GM12801 (cell line): ENCODE data around the gene DEDD.

ENCODE experiments used
- CTCF ChIP-seq: IDR thresholded peaks from one replicate; pipeline ENCODE4 v1.5.1; 2011; ENCODE audit warnings: control low read depth; ENCODE audit not compliant: insufficient read length; ENCODE audit errors: extremely low read depth

Gene DEDD

GRCh38 chr1:161081519-161081918 lies 50.9 kb downstream of the DEDD start:
- no peak for TF ChIP-seq CTCF

GRCh38 chr1:161080441-161081405 lies 51.7 kb downstream of the DEDD start:
- TF ChIP-seq CTCF, result no peak

GRCh38 chr1:161079436-161080110 lies 52.9 kb downstream of the DEDD start:
- TF ChIP-seq CTCF, result no peak

- TF ChIP-seq CTCF, result no peak
These were observed 55.0 kb downstream of the DEDD start for GRCh38 chr1:161077426-161077825.

- no peak for TF ChIP-seq CTCF
These were observed 56.1 kb downstream of the DEDD start for GRCh38 chr1:161076410-161076809.

- no peak for TF ChIP-seq CTCF
These were observed 57.6 kb downstream of the DEDD start for GRCh38 chr1:161074676-161075368.
